ENCODE results near the gene SLC26A6.

DNA sequence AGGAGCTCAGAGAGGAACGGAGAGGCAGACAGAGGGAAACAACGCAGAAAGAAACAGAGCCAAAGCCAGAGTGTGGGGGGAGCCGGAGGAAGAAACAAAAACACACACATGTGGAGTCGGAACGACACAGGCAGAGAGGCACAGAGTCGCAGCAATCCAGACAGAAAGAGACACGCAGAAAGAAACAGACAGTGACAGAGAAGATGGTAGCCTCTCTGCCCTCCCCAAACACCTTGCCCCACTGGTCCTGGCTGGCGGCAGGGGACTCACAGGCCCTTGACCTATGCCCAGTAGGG lies 48.7 kb upstream of the SLC26A6 start:
- no peak for TF ChIP-seq POLR2A (IDR thresholded peaks at IDR 0.05; ENCODE audit: low read length)
- TF ChIP-seq GATA1 (IDR thresholded peaks at IDR 0.05; ENCODE audit: low read depth, low read length), result no peak

Measured in erythroblast (primary cell).